Aorta (tissue), 5 donors: ENCODE measurements around the gene ZSWIM6. TPM values are rescaled to one million over a fixed set of nuclear protein-coding genes. Genes with fewer than 3 reads are reported as not detected.

ENCODE experiments used
- ATAC-seq: fragments of 200-7000 bp; cut with Tn5 transposase; one replicate; pipeline ENCODE4 v1.9.1; 2022; ENCODE audit warnings: moderate library complexity; ENCODE audit not compliant: low FRiP score
- DNase-seq, 2 donors: peaks; one replicate each; pipeline ENCODE4 v3.0.0-alpha.2; 2020
- H3K27ac ChIP-seq, 2 donors: one replicate each; pipeline ENCODE4 v1.5.1; 2013; ENCODE audit warnings: low read length in 2 of 2, mild to moderate bottlenecking in 2 of 2, moderate library complexity in 2 of 2, control low read depth in 1 of 2, inconsistent platforms in 1 of 2, low read depth in 1 of 2
- H3K27me3 ChIP-seq, 2 donors: one replicate each; pipeline ENCODE4 v1.6.1; 2013; ENCODE audit warnings: control low read depth in 1 of 2, low read length in 1 of 2, mild to moderate bottlenecking in 1 of 2, moderate library complexity in 1 of 2; ENCODE audit not compliant: insufficient read depth in 2 of 2, control insufficient read depth in 1 of 2
- H3K36me3 ChIP-seq, 2 donors: one replicate each; pipeline ENCODE4 v1.6.1; 2013; ENCODE audit warnings: control low read depth in 1 of 2, low read length in 1 of 2, mild to moderate bottlenecking in 1 of 2; ENCODE audit not compliant: insufficient read depth in 2 of 2, control insufficient read depth in 1 of 2
- H3K4me1 ChIP-seq, 2 donors: one replicate each; pipeline ENCODE4 v1.6.1; 2013; ENCODE audit warnings: low read length in 2 of 2, control low read depth in 1 of 2, mild to moderate bottlenecking in 1 of 2, moderate library complexity in 1 of 2; ENCODE audit not compliant: insufficient read depth in 2 of 2, control insufficient read depth in 1 of 2
- H3K4me3 ChIP-seq, 2 donors: one replicate each; pipeline ENCODE4 v1.5.1; 2013; ENCODE audit warnings: low read length in 2 of 2, control low read depth in 1 of 2, mild to moderate bottlenecking in 1 of 2
- H3K9me3 ChIP-seq: one replicate; pipeline ENCODE4 v1.6.1; 2013; ENCODE audit warnings: mild to moderate bottlenecking, low read length; ENCODE audit not compliant: control insufficient read depth
- WGBS, 2 donors: extraction: QIAGEN DNeasy Blood & Tissue Kit; methylation state at CpG; one replicate each; pipeline ENCODE4 v1.1.7; 2013; 5-methylcytosine and 5-hydroxymethylcytosine counted together
- intact Hi-C, 2 donors: fragments of 100-400 bp; cut with DNase I; formaldehyde crosslinking; loops; one replicate each; pipeline versions ENCODE4 v1.14.2 to v1.15.0; 2022
- polyA plus RNA-seq, 2 donors: library from polyadenylated mRNA; stranded (reverse); fragments of 200-250 nt; gene quantifications; one replicate each; pipeline ENCODE4 v1.2.3, GENCODE V29; 2013
- total RNA-seq, 2 donors: library from RNA; stranded (reverse); fragmentation: NEBNext Ultra II Directional; extraction: Animal tissue kit (Norgen Biotek cat#: 25700); gene quantifications; one replicate each; pipeline ENCODE4 v1.2.1, GENCODE V29; 2021
- donor health status: healthy with polysubstance abuse.
- donor health status: Bipolar disorder and iron deficiency.
- donor health status: DM: no; HTN: no; CAD: no.
- donor health status: DM: no; HTN: no; CAD: no.
- donor health status: DM: yes; HTN: yes; CAD: no.

Gene ZSWIM6
- total and polyA plus RNA-seq, 4 donors, result 3.4 to 21.8 (median 12.4) TPM

GRCh38 chr5:61570767-61571166, 238.7 kb downstream of the ZSWIM6 start:
- H3K27ac ChIP-seq, result no peak overlapping the region
- H3K9me3 ChIP-seq, result no peaks in the 10 kb centered on the region
- H3K4me1 ChIP-seq, result no peaks in the 10 kb centered on the region
- no peaks in the 10 kb centered on the region for H3K36me3 ChIP-seq
- H3K4me3 ChIP-seq, result no peak overlapping the region
- WGBS, 2 donors, result 91 to 95% methylated on average over 5 of the region's 5 CpGs
- ATAC-seq (no peak), DNase-seq (no peak)
- intact Hi-C loops, result no loop called here
- H3K27me3 ChIP-seq, result no peaks in the 10 kb centered on the region

DNA sequence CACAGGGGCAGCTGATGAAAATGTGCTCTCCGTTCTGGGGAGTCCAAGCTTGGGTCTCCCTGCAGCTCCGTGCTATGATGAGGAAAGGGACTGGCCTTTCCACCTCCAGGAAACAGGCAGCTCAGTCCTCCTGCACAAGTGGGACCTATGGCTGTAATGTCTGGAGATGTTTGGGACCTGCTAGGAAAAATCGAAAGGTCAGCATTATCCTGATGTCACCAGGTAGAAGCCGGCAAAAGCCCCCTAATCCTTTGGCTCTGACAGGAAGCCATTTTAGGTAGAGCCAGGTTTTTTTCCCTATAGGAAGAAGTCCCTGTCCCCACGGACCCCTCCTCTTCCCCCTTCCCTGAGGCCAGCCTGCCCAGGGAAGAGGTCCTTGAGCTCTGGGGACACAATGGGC, 240.9 kb downstream of the ZSWIM6 start:
- intact Hi-C loops, result no loop called here
- H3K4me3 ChIP-seq, result no peak overlapping the region
- H3K27me3 ChIP-seq, result no peaks in the 10 kb centered on the region
- no peaks in the 10 kb centered on the region for H3K9me3 ChIP-seq
- H3K4me1 ChIP-seq, result no peaks in the 10 kb centered on the region
- WGBS, 2 donors, result 87 to 90% methylated on average over 5 of the region's 5 CpGs
- ATAC-seq (no peak), DNase-seq (no peak)
- no peak overlapping the region for H3K27ac ChIP-seq
- H3K36me3 ChIP-seq, result no peaks in the 10 kb centered on the region

DNA sequence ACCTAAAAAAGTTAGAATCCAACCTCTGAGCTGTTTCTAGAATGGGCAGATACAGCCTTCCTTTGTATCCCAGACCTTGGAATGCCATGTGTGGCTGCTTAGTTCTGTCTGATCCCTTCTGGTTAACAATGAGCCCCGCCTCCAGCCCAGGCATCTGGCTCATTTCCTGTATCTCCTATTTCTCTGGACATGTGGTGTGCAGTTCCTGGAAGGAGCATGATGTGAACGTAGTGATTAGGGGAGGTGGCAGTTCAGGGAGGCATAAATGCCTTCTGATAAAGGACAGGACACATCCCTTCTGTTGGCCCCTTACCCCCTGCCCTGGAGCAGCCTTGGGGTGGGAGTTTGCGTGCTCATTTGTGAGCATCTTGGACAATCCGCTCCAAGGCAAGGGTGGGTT, 243.0 kb downstream of the ZSWIM6 start:
- intact Hi-C loops, result no loop called here
- Histone ChIP-seq H3K4me1 (no peaks in the 10 kb centered on the region), H3K36me3 (no peaks in the 10 kb centered on the region), H3K4me3 (no peak overlapping the region), H3K27ac (no peak overlapping the region), H3K9me3 (no peaks in the 10 kb centered on the region), H3K27me3 (no peaks in the 10 kb centered on the region)
- ATAC-seq (no peak), DNase-seq (no peak)
- WGBS, 2 donors, result 80 to 82% methylated on average over 4 of the region's 4 CpGs

DNA sequence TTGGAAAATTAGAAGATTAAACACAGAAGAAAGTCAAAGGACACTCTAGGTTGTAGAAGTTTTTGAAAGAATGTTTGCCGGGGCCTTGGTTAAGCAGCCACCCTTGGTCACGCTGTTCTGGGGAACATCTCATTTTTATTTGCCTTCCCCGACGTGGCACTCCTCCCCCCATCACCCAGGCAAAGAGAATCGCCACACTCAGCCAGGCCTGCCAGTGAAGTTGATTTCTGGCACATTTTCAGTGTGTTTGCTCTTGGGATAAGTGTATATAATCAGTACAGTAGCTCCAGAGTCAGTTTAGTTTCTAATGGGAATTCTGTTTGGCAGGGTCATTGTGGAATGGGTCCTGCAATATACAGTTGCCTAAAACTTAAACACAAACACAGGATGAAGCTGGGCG, 243.5 kb downstream of the ZSWIM6 start:
- Histone ChIP-seq H3K27ac (no peak overlapping the region), H3K4me3 (no peak overlapping the region), H3K9me3 (no peaks in the 10 kb centered on the region), H3K27me3 (no peaks in the 10 kb centered on the region), H3K36me3 (no peaks in the 10 kb centered on the region), H3K4me1 (no peaks in the 10 kb centered on the region)
- no peak for DNase-seq
- 88 to 92% methylated on average over 6 of the region's 6 CpGs for WGBS, 2 donors
- ATAC-seq, result no peak
- intact Hi-C loops, result no loop called here

GRCh38 chr5:61576556-61576955, 244.5 kb downstream of the ZSWIM6 start:
- H3K4me3 ChIP-seq, result no peak overlapping the region
- DNase-seq (no peak), ATAC-seq (no peak)
- intact Hi-C loops, result no loop called here
- WGBS, 2 donors, result 95 to 96% methylated on average over 3 of the region's 3 CpGs
- H3K4me1 ChIP-seq, result no peaks in the 10 kb centered on the region
- H3K27ac ChIP-seq, result no peak overlapping the region
- no peaks in the 10 kb centered on the region for H3K36me3 ChIP-seq
- no peaks in the 10 kb centered on the region for H3K27me3 ChIP-seq
- H3K9me3 ChIP-seq, result no peaks in the 10 kb centered on the region

- H3K27me3 ChIP-seq, result no peaks in the 10 kb centered on the region
- intact Hi-C loops, result no loop called here
- H3K4me1 ChIP-seq, result no peaks in the 10 kb centered on the region
- H3K27ac ChIP-seq, result no peak overlapping the region
- H3K4me3 ChIP-seq, result no peak overlapping the region
- DNase-seq (no peak), ATAC-seq (no peak)
- 83 to 92% methylated on average over 1 of the region's 1 CpG for WGBS, 2 donors
- no peaks in the 10 kb centered on the region for H3K9me3 ChIP-seq
- H3K36me3 ChIP-seq, result no peaks in the 10 kb centered on the region
These were observed 246.9 kb downstream of the ZSWIM6 start for GRCh38 chr5:61578858-61579503.

- DNase-seq, result no peak
- no peaks in the 10 kb centered on the region for H3K36me3 ChIP-seq
- no peaks in the 10 kb centered on the region for H3K27me3 ChIP-seq
- WGBS, 2 donors, result 4 to 6% methylated on average over 2 of the region's 2 CpGs
- H3K9me3 ChIP-seq, result no peaks in the 10 kb centered on the region
- H3K4me3 ChIP-seq, result no peak overlapping the region
- no peak overlapping the region for H3K27ac ChIP-seq
- intact Hi-C loops, result loop anchor here in 1 of 2 donors (10.0 kb wide), 1 partner anchor 162 kb away; no protein-coding TSS in a partner anchor
- ATAC-seq, result no peak
- H3K4me1 ChIP-seq, result no peaks in the 10 kb centered on the region
These were observed 250.3 kb downstream of the ZSWIM6 start for GRCh38 chr5:61582205-61582820.

DNA sequence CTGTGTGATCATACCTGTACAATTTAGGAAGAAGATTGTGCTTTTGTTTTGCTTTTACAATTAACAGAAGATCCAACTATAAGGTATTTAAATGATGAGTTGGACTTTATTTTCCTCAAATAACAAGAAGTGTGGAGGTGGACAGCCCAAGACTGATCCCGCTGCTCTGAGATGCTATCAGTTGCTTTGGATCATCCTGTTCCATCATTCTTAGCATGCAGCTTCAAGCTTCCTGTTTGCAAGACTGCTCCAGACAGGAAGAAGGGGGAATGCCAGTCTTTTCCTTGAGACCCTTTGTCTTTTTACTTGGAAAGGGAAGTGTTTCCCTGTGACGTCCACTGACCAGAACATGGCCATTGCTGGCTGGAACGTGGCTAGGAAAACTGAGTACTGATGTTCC, 250.8 kb downstream of the ZSWIM6 start:
- H3K27me3 ChIP-seq, result no peaks in the 10 kb centered on the region
- intact Hi-C loops, result loop anchor here in 1 of 2 donors (10.0 kb wide), 1 partner anchor 162 kb away; no protein-coding TSS in a partner anchor
- DNase-seq (no peak), ATAC-seq (no peak)
- H3K4me3 ChIP-seq, result no peak overlapping the region
- WGBS, 2 donors, result 68 to 73% methylated on average over 3 of the region's 3 CpGs
- H3K9me3 ChIP-seq, result no peaks in the 10 kb centered on the region
- no peaks in the 10 kb centered on the region for H3K36me3 ChIP-seq
- H3K27ac ChIP-seq, result no peak overlapping the region
- no peaks in the 10 kb centered on the region for H3K4me1 ChIP-seq
